Heart left ventricle (tissue), 13 donors: ENCODE data around the gene ADPRS.

ENCODE experiments used
- POLR2A ChIP-seq, 2 donors: fragments of 450-650 bp; IDR thresholded peaks; one replicate each; pipeline ENCODE4 v1.6.1; 2017; ENCODE audit warnings: antibody characterized with exemption in 2 of 2, mild to moderate bottlenecking in 2 of 2, moderate library complexity in 2 of 2
- TF ChIP-seq, protein P1 (sequence below), 12 donors: fragments of 200-600 bp; sonication (generic) in 4 of 12; IDR thresholded peaks; one replicate each; pipeline versions ENCODE4 v1.5.0 to v1.8.0; 2018 to 2022; ENCODE audit warnings: antibody characterized with exemption in 12 of 12, mild to moderate bottlenecking in 5 of 12
- donor health status: ischemic (EF 13 %, LVEDD 7.1; RV severe dilation, severe dysfunction).
- donor health status: DM: no; HTN: yes; CAD: no.
- donor health status: DM: no; HTN: no; CAD: no.
- donor health status: ischemic (EF 25% LVEDD 6.9; RV normal size, moderate dysfunction).
- donor health status: ischemic (EF 25% LVEDD 5.7; RV mildly dilated, moderate dysfunction).
- donor health status: ischemic (EF 35%, LVEDD 5.7; RV mildly dilated, moderate dysfunction).
- donor health status: nonischemic (EF 11% LVEDD 7.7; RV severe dilation, severe dysfunction).
- donor health status: DM: yes; HTN: yes; CAD: no.
- donor health status: PGD.
- donor health status: ischemic (EF 29% LVEDD 5.4; RV normal size, mild dysfunction).
- donor health status: nonischemic (EF 23%, LVEDD 6.1; RV moderate dilation, normal function).

DNA sequence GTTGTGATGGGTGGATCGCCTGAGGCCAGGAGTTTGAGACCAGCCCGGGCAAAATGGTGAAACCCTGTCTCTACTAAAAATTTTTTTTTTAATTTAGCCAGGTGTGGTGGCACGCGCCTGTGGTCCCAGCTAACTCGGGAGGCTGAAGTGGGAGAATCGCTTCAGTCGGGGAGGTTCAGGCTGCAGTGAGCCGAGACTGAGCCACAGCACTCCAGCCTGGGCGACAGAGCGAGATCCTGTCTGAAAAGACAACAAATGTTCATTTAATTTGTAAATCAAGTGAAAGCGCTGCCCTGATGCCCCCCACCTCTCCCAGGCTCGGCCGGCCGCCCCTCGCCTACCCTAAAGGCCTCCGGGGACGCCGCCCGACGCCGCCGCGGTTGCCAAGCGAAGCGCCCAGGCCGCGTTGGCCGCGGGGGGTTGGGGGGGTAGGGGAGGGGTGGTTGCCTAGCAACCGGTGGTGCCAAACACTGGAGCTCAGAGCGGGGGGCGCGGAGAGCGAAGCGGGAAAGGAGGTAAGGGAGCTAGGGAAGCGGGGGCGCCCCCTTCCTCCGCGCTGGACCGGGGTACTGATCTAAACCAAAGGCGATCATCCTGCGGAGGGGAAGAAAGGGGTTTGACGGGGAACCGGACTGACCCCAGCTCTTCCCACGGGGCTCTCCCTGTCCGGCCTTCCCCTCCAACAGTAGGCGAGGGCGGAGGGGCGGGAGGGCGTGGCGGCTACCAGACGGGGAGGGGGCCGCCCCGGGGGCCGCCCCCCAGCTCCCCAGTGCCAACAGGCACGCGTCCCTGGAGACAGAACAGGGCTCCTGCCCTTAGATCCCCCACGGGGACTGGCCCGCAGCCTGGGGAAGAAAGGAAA, 4.8 kb upstream of the ADPRS start, which contains the start of gene TEKT2:
- TF ChIP-seq, protein P1, sequence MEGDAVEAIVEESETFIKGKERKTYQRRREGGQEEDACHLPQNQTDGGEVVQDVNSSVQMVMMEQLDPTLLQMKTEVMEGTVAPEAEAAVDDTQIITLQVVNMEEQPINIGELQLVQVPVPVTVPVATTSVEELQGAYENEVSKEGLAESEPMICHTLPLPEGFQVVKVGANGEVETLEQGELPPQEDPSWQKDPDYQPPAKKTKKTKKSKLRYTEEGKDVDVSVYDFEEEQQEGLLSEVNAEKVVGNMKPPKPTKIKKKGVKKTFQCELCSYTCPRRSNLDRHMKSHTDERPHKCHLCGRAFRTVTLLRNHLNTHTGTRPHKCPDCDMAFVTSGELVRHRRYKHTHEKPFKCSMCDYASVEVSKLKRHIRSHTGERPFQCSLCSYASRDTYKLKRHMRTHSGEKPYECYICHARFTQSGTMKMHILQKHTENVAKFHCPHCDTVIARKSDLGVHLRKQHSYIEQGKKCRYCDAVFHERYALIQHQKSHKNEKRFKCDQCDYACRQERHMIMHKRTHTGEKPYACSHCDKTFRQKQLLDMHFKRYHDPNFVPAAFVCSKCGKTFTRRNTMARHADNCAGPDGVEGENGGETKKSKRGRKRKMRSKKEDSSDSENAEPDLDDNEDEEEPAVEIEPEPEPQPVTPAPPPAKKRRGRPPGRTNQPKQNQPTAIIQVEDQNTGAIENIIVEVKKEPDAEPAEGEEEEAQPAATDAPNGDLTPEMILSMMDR (IDR thresholded peaks at IDR 0.05): no peak
- TF ChIP-seq POLR2A (IDR thresholded peaks at IDR 0.05): no peak
